CD4-positive, alpha-beta memory T cell (primary cell): ENCODE results near the gene ACOT6. TPM values are rescaled to one million over a fixed set of nuclear protein-coding genes. Genes with fewer than 3 reads are reported as not detected.

Experiments
- polyA plus RNA-seq, 2 donors: library from polyadenylated mRNA; unstranded; fragments of 300-500 nt; fragmentation: Illumina TruSeq; gene quantifications; one replicate each; pipeline ENCODE4 v1.2.3, GENCODE V29; 2021
- total RNA-seq, 2 experiments: library from RNA; stranded (reverse); gene quantifications; one replicate each; pipeline ENCODE4 v1.2.3, GENCODE V29; 2021

The ACOT6 gene
- total and polyA plus RNA-seq, 4 experiments from 2014 or later = not detected

Other genes with a start within 250 kb of the ACOT6 start
- 10 to 100 TPM; 45.3 to 47.3 TPM for gene NUMB, start 154.0 kb upstream of the ACOT6 start, total RNA-seq
- 10 to 100 TPM; 31.1 to 46.1 TPM for gene NUMB, start 154.0 kb upstream of the ACOT6 start, polyA plus RNA-seq
- 10 to 100 TPM; 34.8 to 37.0 TPM for gene RIOX1, start 121.6 kb upstream of the ACOT6 start, total RNA-seq
- gene RIOX1, start 121.6 kb upstream of the ACOT6 start, polyA plus RNA-seq = 10 to 100 TPM; 19.9 to 39.2 TPM
- gene ACOT1, start 75.4 kb upstream of the ACOT6 start, total RNA-seq = 1 to 10 TPM; 2.1 to 2.7 TPM
- 1 to 10 TPM; 3.6 to 7.1 TPM for gene ACOT1, start 75.4 kb upstream of the ACOT6 start, polyA plus RNA-seq
- under 1 TPM in 1 of 2 experiments, not detected in 1; 0.09 TPM for gene HEATR4, start 53.6 kb upstream of the ACOT6 start, total RNA-seq
- under 1 TPM in 1 of 2 donors, not detected in 1; 0.64 TPM for gene HEATR4, start 53.6 kb upstream of the ACOT6 start, polyA plus RNA-seq
- gene ACOT2, start 43.3 kb upstream of the ACOT6 start, total RNA-seq = 1 to 10 TPM; 9.4 to 9.9 TPM
- gene ACOT2, start 43.3 kb upstream of the ACOT6 start, polyA plus RNA-seq = 10 to 100 TPM; 24.9 to 36.4 TPM
- 1 to 10 TPM; 1.2 to 1.5 TPM for gene ACOT4, start 20.6 kb upstream of the ACOT6 start, total RNA-seq
- 1 to 10 TPM; 5.1 to 8.1 TPM for gene ACOT4, start 20.6 kb upstream of the ACOT6 start, polyA plus RNA-seq
- 1 to 10 TPM; 5.4 to 7.8 TPM for gene DNAL1, start 32.5 kb downstream of the ACOT6 start, total RNA-seq
- 1 to 10 TPM; 8.4 to 8.6 TPM for gene DNAL1, start 32.5 kb downstream of the ACOT6 start, polyA plus RNA-seq
- 10 to 100 TPM; 53.3 to 59.3 TPM for gene PNMA1, start 101.9 kb downstream of the ACOT6 start, total RNA-seq
- gene PNMA1, start 101.9 kb downstream of the ACOT6 start, polyA plus RNA-seq = 10 to 100 TPM; 47.8 to 56.3 TPM
- 1 to 10 TPM; 4.5 to 5.0 TPM for gene PTGR2, start 239.3 kb downstream of the ACOT6 start, total RNA-seq
- gene PTGR2, start 239.3 kb downstream of the ACOT6 start, polyA plus RNA-seq = 1 to 10 TPM; 2.3 to 2.9 TPM